Measurements from ENCODE around the gene PRX. TPM values are rescaled to one million over a fixed set of nuclear protein-coding genes. Genes with fewer than 3 reads are reported as not detected.

PRX gene
- total and polyA plus RNA-seq, 2 of the 13 experiments (the other 11 are each of a cell fraction or from before 2014, with no cell fraction given) = 0.66 TPM

DNA sequence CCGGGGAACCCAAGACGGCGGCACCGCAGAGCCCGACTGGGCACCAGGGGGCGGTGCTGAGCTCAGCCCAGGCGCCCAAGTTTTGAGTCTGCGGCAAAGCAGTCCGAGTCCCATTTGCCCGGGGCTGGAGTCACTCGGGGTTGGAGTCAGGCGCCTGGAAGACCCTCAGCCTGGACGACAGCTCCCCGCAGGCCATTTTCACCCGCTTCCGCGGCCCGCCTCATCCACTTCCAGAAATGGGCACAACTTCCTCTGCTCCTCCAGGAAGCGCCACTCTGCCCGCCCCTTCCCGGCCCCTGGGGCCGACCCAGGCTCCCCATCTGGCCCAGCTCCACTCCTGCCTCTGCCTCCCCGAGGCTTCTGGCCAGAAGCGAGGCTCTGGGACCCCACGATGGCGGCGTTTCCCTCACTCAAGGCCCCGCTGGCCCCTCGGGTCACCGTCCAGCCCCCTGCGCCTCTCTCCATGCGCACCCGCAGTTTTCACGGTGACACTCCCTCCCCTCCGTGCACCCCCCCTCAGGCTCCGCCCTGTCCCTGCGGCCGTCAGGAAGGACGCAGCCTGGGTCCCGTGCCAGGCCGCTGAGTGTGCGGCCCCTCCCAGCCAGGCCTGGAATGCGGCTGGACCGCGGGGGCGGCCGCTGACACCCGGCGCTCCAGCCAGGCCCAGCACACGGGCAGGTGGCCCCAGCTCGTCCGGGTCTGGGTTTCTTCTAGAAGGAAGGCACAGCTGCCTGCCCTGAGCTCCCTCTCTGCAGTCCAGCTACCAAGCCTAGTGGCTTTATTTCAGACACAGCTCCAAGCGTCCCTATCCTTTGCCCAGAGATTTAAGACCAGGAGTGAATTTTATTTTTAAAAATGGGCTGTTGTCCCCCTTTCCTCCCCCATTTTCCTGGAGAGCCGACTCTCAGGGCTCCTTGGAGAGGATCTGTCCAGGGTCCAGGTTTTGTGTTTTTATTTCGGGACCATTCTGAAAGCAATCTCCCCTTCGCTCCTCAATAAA, 7.9 kb upstream of the PRX start (continued):
- peak; percentile 33; the same call in 1 of the 2 replicates for TF ChIP-seq MIER2 (CRISPR knock-in tag; IDR thresholded peaks at IDR 0.05)
- TF ChIP-seq IKZF1 (IDR thresholded peaks at IDR 0.05) = no peak
- TF ChIP-seq MED1 (CRISPR knock-in tag; IDR thresholded peaks at IDR 0.05) = peak; percentile 74
- no peak for TF ChIP-seq ZNF234 (CRISPR knock-in tag; conservative IDR thresholded peaks at IDR 0.05)
- TF ChIP-seq, protein P1, sequence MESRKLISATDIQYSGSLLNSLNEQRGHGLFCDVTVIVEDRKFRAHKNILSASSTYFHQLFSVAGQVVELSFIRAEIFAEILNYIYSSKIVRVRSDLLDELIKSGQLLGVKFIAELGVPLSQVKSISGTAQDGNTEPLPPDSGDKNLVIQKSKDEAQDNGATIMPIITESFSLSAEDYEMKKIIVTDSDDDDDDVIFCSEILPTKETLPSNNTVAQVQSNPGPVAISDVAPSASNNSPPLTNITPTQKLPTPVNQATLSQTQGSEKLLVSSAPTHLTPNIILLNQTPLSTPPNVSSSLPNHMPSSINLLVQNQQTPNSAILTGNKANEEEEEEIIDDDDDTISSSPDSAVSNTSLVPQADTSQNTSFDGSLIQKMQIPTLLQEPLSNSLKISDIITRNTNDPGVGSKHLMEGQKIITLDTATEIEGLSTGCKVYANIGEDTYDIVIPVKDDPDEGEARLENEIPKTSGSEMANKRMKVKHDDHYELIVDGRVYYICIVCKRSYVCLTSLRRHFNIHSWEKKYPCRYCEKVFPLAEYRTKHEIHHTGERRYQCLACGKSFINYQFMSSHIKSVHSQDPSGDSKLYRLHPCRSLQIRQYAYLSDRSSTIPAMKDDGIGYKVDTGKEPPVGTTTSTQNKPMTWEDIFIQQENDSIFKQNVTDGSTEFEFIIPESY (CRISPR knock-in tag; IDR thresholded peaks at IDR 0.05) = peak; percentile 36; the same call in 1 of the 2 replicates
- TF ChIP-seq NR2F2 (IDR thresholded peaks at IDR 0.05; ENCODE audit: borderline replicate concordance, low read depth) = peak; percentile 34; the same call in 1 of the 2 replicates
- TF ChIP-seq MLLT10 (CRISPR knock-in tag; IDR thresholded peaks at IDR 0.05) = no peak
- TF ChIP-seq ZNF737 (CRISPR knock-in tag; IDR thresholded peaks at IDR 0.05; ENCODE audit: borderline replicate concordance) = no peak
- TF ChIP-seq KMT2A (CRISPR knock-in tag; IDR thresholded peaks at IDR 0.05) = peak; percentile 18; the same call in 1 of the 2 replicates
- TF ChIP-seq TAF1 (CRISPR knock-in tag; IDR thresholded peaks at IDR 0.05) = peak; percentile 74
- TF ChIP-seq MIXL1 (CRISPR knock-in tag; IDR thresholded peaks at IDR 0.05) = no peak
- TF ChIP-seq ESRRA (CRISPR knock-in tag; IDR thresholded peaks at IDR 0.05; ENCODE audit: low read depth) = 0 out of 2 replicates have a peak, but pooled peaks have one; percentile 52
- peak; percentile 75; the same call in 1 of the 2 replicates for TF ChIP-seq DNMT3B (CRISPR knock-in tag; conservative IDR thresholded peaks at IDR 0.05)
- TF ChIP-seq, protein P2, sequence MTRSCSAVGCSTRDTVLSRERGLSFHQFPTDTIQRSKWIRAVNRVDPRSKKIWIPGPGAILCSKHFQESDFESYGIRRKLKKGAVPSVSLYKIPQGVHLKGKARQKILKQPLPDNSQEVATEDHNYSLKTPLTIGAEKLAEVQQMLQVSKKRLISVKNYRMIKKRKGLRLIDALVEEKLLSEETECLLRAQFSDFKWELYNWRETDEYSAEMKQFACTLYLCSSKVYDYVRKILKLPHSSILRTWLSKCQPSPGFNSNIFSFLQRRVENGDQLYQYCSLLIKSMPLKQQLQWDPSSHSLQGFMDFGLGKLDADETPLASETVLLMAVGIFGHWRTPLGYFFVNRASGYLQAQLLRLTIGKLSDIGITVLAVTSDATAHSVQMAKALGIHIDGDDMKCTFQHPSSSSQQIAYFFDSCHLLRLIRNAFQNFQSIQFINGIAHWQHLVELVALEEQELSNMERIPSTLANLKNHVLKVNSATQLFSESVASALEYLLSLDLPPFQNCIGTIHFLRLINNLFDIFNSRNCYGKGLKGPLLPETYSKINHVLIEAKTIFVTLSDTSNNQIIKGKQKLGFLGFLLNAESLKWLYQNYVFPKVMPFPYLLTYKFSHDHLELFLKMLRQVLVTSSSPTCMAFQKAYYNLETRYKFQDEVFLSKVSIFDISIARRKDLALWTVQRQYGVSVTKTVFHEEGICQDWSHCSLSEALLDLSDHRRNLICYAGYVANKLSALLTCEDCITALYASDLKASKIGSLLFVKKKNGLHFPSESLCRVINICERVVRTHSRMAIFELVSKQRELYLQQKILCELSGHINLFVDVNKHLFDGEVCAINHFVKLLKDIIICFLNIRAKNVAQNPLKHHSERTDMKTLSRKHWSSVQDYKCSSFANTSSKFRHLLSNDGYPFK (CRISPR knock-in tag; IDR thresholded peaks at IDR 0.05; ENCODE audit: borderline replicate concordance) = peak; percentile 73; the same call in 1 of the 2 replicates
- peak; percentile 64 for TF ChIP-seq DNMT1 (CRISPR knock-in tag; IDR thresholded peaks at IDR 0.05)
- TF ChIP-seq ATF1 (CRISPR knock-in tag; IDR thresholded peaks at IDR 0.05) = no peak
- TF ChIP-seq ZNF264 (CRISPR knock-in tag; IDR thresholded peaks at IDR 0.05) = 0 out of 2 replicates have a peak, but pooled peaks have one; percentile 65
- peak; percentile 94 for TF ChIP-seq NRL (CRISPR knock-in tag; IDR thresholded peaks at IDR 0.05; ENCODE audit: borderline replicate concordance)
- peak; percentile 63; the same call in 1 of the 2 replicates for TF ChIP-seq ZNF337 (CRISPR knock-in tag; IDR thresholded peaks at IDR 0.05; ENCODE audit: borderline replicate concordance, low read depth)
- TF ChIP-seq, protein P3, sequence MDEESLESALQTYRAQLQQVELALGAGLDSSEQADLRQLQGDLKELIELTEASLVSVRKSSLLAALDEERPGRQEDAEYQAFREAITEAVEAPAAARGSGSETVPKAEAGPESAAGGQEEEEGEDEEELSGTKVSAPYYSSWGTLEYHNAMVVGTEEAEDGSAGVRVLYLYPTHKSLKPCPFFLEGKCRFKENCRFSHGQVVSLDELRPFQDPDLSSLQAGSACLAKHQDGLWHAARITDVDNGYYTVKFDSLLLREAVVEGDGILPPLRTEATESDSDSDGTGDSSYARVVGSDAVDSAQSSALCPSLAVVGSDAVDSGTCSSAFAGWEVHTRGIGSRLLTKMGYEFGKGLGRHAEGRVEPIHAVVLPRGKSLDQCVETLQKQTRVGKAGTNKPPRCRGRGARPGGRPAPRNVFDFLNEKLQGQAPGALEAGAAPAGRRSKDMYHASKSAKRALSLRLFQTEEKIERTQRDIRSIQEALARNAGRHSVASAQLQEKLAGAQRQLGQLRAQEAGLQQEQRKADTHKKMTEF (CRISPR knock-in tag; IDR thresholded peaks at IDR 0.05) = peak; percentile 88
- TF ChIP-seq ZNF616 (CRISPR knock-in tag; IDR thresholded peaks at IDR 0.05; ENCODE audit: low read depth) = no peak; the same call in 1 of the 2 replicates
- peak; percentile 57; the same call in 1 of the 2 replicates for TF ChIP-seq ZFP36L1 (CRISPR knock-in tag; IDR thresholded peaks at IDR 0.05)

Data from HepG2 (cell line).